Spinal cord (tissue), 10 donors: ENCODE data around the gene GALR2. TPM values are rescaled to one million over a fixed set of nuclear protein-coding genes. Genes with fewer than 3 reads are reported as not detected.
A peak's percentile ranks its signal among the peaks of the same experiment; 100 is the strongest.

Experiments
- DNase-seq, 6 donors: peaks; one replicate each; pipeline versions ENCODE4 v3.0.0 to v3.0.0-alpha.2; 2013 to 2015; ENCODE audit warnings: low spot score in 6 of 6, low read depth in 4 of 6
- H3K27ac ChIP-seq: one replicate; pipeline ENCODE4 v1.5.1; 2013; ENCODE audit warnings: low read depth, low read length, control low read depth
- H3K27me3 ChIP-seq: one replicate; pipeline ENCODE4 v1.6.1; 2013; ENCODE audit warnings: low read length; ENCODE audit not compliant: control insufficient read depth, insufficient read depth
- H3K36me3 ChIP-seq: one replicate; pipeline ENCODE4 v1.6.1; 2013; ENCODE audit warnings: low read length; ENCODE audit not compliant: control insufficient read depth, insufficient read depth
- H3K4me1 ChIP-seq: one replicate; pipeline ENCODE4 v1.6.1; 2013; ENCODE audit warnings: low read length; ENCODE audit not compliant: control insufficient read depth, insufficient read depth
- H3K4me3 ChIP-seq: one replicate; pipeline ENCODE4 v1.5.1; 2013; ENCODE audit warnings: low read depth, low read length, control low read depth
- H3K9me3 ChIP-seq: one replicate; pipeline ENCODE4 v1.6.1; 2013; ENCODE audit warnings: low read length; ENCODE audit not compliant: control insufficient read depth, insufficient read depth
- WGBS: methylation state at CpG from one replicate; pipeline ENCODE4 v1.1.5; 2013; ENCODE audit warnings: missing lambda C conversion rate; ENCODE audit not compliant: insufficient coverage; 5-methylcytosine and 5-hydroxymethylcytosine counted together
- polyA plus RNA-seq, 2 donors: library from polyadenylated mRNA; unstranded; fragments of 120-200 nt; gene quantifications; one replicate each; pipeline ENCODE4 v1.2.1, GENCODE V29; 2013; ENCODE audit not compliant: insufficient read length in 2 of 2
- total RNA-seq, 2 donors: library from RNA; depleted of rRNA in 1 of 2; stranded (reverse); fragments of 120-200 nt in 1 of 2; fragments of >200 nt in 1 of 2; gene quantifications; one replicate each; pipeline versions ENCODE4 v1.2.3 to v1.2.4, GENCODE V29; 2013 to 2014
- donor health status: healthy.

Gene GALR2
- total and polyA plus RNA-seq, 4 donors: 0.47 to 0.74 TPM; not detected in 2

DNA sequence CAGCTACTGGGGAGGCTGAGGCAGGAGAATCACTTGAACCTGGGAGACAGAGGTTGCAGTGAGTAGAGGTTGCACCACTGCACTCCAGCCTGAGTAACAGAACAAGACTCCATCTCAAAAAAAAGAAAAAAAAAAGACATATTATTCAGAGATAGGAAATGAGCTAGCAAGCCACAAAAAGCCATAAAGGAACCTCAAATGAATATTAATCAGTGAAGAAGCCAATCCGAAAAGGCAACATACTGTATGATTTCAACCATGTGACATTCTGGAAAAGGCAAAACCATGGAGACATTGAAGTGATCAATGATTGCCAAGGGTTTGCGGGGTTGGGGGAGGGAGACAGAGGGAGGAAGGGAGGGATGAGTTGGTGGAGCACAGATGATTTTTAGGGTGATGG lies 37.4 kb downstream of the GALR2 start:
- Histone ChIP-seq H3K4me1 (no peaks in the 10 kb centered on the region), H3K27ac (no peak overlapping the region), H3K36me3 (no peaks in the 10 kb centered on the region), H3K9me3 (no peaks in the 10 kb centered on the region), H3K27me3 (no peaks in the 10 kb centered on the region), H3K4me3 (no peak overlapping the region)
- DNase-seq: no peak
- 90% methylated on average over 2 of the region's 2 CpGs for WGBS

DNA sequence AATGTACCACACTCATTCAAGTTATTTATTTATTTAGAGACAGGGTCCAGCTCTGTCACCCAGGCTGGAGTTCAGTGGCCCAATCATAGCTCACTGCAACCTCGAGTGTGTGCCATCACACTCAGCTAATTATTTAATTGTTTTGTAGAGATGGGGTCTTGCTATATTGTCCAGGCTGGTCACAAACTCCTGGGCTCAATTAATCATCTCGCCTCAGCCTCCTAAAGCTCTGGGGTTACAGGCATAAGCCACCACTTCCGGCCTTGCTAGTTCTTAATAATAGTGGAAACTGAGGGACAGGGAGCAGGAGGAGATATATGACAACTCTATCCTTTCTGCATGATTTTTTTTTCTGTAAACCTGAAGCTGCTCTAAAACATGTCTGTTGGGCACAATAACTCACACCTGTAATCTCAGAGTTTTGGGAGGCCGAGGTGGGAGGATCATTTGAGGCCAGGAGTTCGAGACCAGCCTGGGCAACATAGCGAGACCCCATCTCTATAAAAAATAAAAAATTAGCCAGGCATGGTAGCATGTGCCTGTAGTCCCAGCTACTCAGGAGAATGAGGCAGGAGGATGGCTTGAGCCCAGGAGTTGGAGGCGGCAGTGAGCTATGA lies 40.7 kb downstream of the GALR2 start:
- no peaks in the 10 kb centered on the region for H3K4me1 ChIP-seq
- no peaks in the 10 kb centered on the region for H3K36me3 ChIP-seq
- no peak overlapping the region for H3K4me3 ChIP-seq
- no peak overlapping the region for H3K27ac ChIP-seq
- DNase-seq: no peak
- no peaks in the 10 kb centered on the region for H3K9me3 ChIP-seq
- H3K27me3 ChIP-seq: no peaks in the 10 kb centered on the region
- WGBS: 80% methylated on average over 1 of the region's 7 CpGs

GRCh38 chr17:76119409-76120371 lies 45.1 kb downstream of the GALR2 start:
- Histone ChIP-seq H3K36me3 (no peaks in the 10 kb centered on the region), H3K27ac (no peak overlapping the region), H3K4me3 (no peak overlapping the region), H3K4me1 (peaks cover 23% of the 10 kb centered on the region), H3K9me3 (no peaks in the 10 kb centered on the region), H3K27me3 (no peaks in the 10 kb centered on the region)
- DNase-seq: no peak
- 77% methylated on average over 14 of the region's 19 CpGs for WGBS

DNA sequence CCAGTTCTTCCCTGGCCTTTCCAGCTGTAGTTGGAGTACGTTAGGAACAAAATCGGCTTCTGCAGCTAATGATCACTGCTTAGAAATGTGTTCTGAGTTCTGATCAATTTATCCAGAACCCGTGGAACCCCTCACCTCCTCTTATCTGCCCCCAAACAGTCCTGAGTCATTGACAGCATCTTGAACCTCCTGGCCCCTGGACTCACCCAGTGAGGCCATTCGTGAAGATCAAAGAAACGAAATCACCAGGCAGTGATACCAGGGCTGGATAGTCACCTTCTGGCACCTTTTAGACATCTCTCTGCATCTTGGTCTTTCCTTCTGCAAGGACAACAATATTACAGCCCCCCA lies 46.1 kb downstream of the GALR2 start:
- no peak overlapping the region for H3K27ac ChIP-seq
- H3K4me3 ChIP-seq: no peak overlapping the region
- DNase-seq: no peak
- H3K4me1 ChIP-seq: peaks cover 23% of the 10 kb centered on the region
- H3K36me3 ChIP-seq: no peaks in the 10 kb centered on the region
- WGBS: 88% methylated on average over 5 of the region's 5 CpGs
- H3K27me3 ChIP-seq: no peaks in the 10 kb centered on the region
- H3K9me3 ChIP-seq: no peaks in the 10 kb centered on the region

- peak in 2 of 6 donors; percentile 17 to 28 for DNase-seq
- Histone ChIP-seq H3K27me3 (no peaks in the 10 kb centered on the region), H3K36me3 (no peaks in the 10 kb centered on the region), H3K27ac (no peak overlapping the region), H3K4me3 (peak overlapping the region; percentile 35), H3K9me3 (no peaks in the 10 kb centered on the region), H3K4me1 (peaks cover 23% of the 10 kb centered on the region)
- 27% methylated on average over 42 of the region's 42 CpGs for WGBS
These were observed 47.4 kb downstream of the GALR2 start for GRCh38 chr17:76121932-76122430.

GRCh38 chr17:76122431-76123190 lies 48.0 kb downstream of the GALR2 start:
- no peak for DNase-seq
- Histone ChIP-seq H3K27ac (no peak overlapping the region), H3K4me1 (peaks cover 23% of the 10 kb centered on the region), H3K27me3 (no peaks in the 10 kb centered on the region), H3K36me3 (no peaks in the 10 kb centered on the region), H3K4me3 (no peak overlapping the region), H3K9me3 (no peaks in the 10 kb centered on the region)
- 75% methylated on average over 21 of the region's 24 CpGs for WGBS

DNA sequence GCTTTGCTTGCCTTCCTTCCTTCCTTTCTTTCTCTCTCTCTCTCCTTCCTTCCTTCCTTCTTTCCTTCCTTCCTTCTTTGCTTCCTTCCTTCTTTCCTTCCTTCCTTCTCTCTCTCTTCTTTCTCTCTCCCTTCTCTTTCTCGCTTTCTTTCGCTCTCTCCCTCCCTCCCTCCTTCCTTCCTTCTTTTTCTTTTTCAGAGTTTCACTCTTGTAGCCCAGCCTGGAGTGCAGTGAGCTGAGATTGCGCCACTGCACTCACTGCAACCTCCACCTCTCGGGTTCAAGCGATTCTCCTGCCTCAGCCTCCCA lies 48.6 kb downstream of the GALR2 start:
- H3K4me1 ChIP-seq: peaks cover 23% of the 10 kb centered on the region
- 75% methylated on average over 5 of the region's 5 CpGs for WGBS
- H3K9me3 ChIP-seq: no peaks in the 10 kb centered on the region
- no peak overlapping the region for H3K27ac ChIP-seq
- no peak overlapping the region for H3K4me3 ChIP-seq
- no peak for DNase-seq
- no peaks in the 10 kb centered on the region for H3K36me3 ChIP-seq
- no peaks in the 10 kb centered on the region for H3K27me3 ChIP-seq

DNA sequence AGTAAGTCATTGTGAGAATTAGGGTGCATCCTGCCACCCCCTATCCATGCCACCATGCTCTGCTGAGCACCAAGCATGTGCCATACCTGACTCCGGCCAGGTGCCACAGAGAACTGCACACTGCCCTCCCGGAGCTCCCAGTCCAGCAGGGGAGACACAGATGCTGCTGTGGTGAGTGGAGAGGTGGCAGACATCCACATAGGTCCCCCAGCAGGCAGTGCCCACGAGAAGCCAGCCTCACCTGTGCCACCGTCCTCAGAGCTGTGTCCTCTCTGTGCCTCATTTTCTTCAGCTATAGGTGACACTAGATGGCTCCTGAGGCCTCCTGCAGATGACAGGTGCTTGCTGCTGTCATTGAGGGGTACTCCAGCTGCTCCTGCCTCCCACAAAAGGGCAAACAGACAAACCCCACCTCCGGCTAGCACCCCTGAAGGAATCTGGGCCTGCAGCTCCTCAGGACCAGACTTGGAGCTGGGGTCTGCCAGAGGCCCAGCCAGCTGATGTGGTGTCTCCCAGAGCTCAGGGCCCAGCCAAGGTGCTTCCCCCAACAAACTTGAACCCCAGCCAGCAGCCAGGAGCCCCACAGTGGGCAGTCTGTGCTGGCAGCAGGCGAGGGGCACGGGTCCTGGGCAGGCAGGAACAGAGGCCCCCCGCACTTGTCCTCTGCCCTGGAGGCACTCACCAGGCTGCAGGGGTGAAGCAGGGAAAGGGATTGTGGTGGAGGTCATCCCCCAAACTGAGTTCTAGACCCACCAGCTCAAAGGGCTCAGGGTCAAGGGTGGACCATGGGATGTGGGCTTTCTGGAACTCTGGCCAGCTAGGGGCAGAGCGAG lies 49.4 kb downstream of the GALR2 start:
- Histone ChIP-seq H3K4me3 (no peak overlapping the region), H3K27me3 (no peaks in the 10 kb centered on the region), H3K27ac (no peak overlapping the region), H3K9me3 (no peaks in the 10 kb centered on the region), H3K4me1 (peaks cover 23% of the 10 kb centered on the region), H3K36me3 (no peaks in the 10 kb centered on the region)
- whole genome bisulfite sequencing: 64% methylated on average over 6 of the region's 9 CpGs
- DNase-seq: no peak
